ENCODE data around the gene SASH3.
A peak's percentile ranks its signal among the peaks of the same experiment; 100 is the strongest.

The SASH3 gene

GRCh38 chrX:129800186-129800585, 20.4 kb downstream of the SASH3 start:
- Histone ChIP-seq H3K27ac (ENCODE audit: low read depth, low read length) (no peak overlapping the region), H3K9me3 (ENCODE audit: control insufficient read depth in 5 of 5, low read length in 5 of 5) (no peaks in the 10 kb centered on the region), H3K9ac (ENCODE audit: low read length in 5 of 5) (no peak overlapping the region), H3K36me3 (ENCODE audit: control insufficient read depth in 5 of 5, insufficient read depth in 5 of 5, low read length in 5 of 5) (peaks cover 0 to 4% (median 2%) of the 10 kb centered on the region in 5 donors), H3K27me3 (ENCODE audit: control insufficient read depth in 5 of 5, insufficient read depth in 4 of 5, low read length in 5 of 5) (peaks cover 0 to 6% (median 2%) of the 10 kb centered on the region in 5 donors), H3K4me3 (ENCODE audit: low read depth in 1 of 5, low read length in 5 of 5) (no peak overlapping the region), H3K4me1 (ENCODE audit: control insufficient read depth in 5 of 5, insufficient read depth in 5 of 5, low read length in 5 of 5) (peaks cover 0 to 5% (median 0%) of the 10 kb centered on the region in 5 donors)

GRCh38 chrX:129802863-129803262, 23.1 kb downstream of the SASH3 start:
- Histone ChIP-seq H3K27ac (ENCODE audit: low read depth, low read length) (no peak overlapping the region), H3K36me3 (ENCODE audit: control insufficient read depth in 5 of 5, insufficient read depth in 5 of 5, low read length in 5 of 5) (peaks cover 0 to 16% (median 13%) of the 10 kb centered on the region in 5 donors), H3K4me3 (ENCODE audit: low read depth in 1 of 5, low read length in 5 of 5) (no peak overlapping the region), H3K4me1 (ENCODE audit: control insufficient read depth in 5 of 5, insufficient read depth in 5 of 5, low read length in 5 of 5) (peaks cover 0 to 5% (median 0%) of the 10 kb centered on the region in 5 donors), H3K9ac (ENCODE audit: low read length in 5 of 5) (no peak overlapping the region), H3K27me3 (ENCODE audit: control insufficient read depth in 5 of 5, insufficient read depth in 4 of 5, low read length in 5 of 5) (peaks cover 0 to 3% (median 2%) of the 10 kb centered on the region in 5 donors), H3K9me3 (ENCODE audit: control insufficient read depth in 5 of 5, low read length in 5 of 5) (no peaks in the 10 kb centered on the region)

- no peak overlapping the region for H3K27ac ChIP-seq (ENCODE audit: low read depth, low read length)
- peaks cover 0 to 2% (median 0%) of the 10 kb centered on the region in 5 donors for H3K27me3 ChIP-seq (ENCODE audit: control insufficient read depth in 5 of 5, insufficient read depth in 4 of 5, low read length in 5 of 5)
- H3K4me3 ChIP-seq (ENCODE audit: low read depth in 1 of 5, low read length in 5 of 5): no peak overlapping the region
- peaks cover 0 to 15% (median 5%) of the 10 kb centered on the region in 5 donors for H3K4me1 ChIP-seq (ENCODE audit: control insufficient read depth in 5 of 5, insufficient read depth in 5 of 5, low read length in 5 of 5)
- peaks cover 0 to 6% (median 0%) of the 10 kb centered on the region in 5 donors for H3K9me3 ChIP-seq (ENCODE audit: control insufficient read depth in 5 of 5, low read length in 5 of 5)
- H3K36me3 ChIP-seq (ENCODE audit: control insufficient read depth in 5 of 5, insufficient read depth in 5 of 5, low read length in 5 of 5): peaks cover 0 to 17% (median 13%) of the 10 kb centered on the region in 5 donors
- no peak overlapping the region for H3K9ac ChIP-seq (ENCODE audit: low read length in 5 of 5)
Observed at GRCh38 chrX:129804806-129805205, 25.1 kb downstream of the SASH3 start.

GRCh38 chrX:129808158-129808828, 28.5 kb downstream of the SASH3 start:
- Histone ChIP-seq H3K36me3 (ENCODE audit: control insufficient read depth in 5 of 5, insufficient read depth in 5 of 5, low read length in 5 of 5) (peaks cover 0 to 30% (median 20%) of the 10 kb centered on the region in 5 donors), H3K9me3 (ENCODE audit: control insufficient read depth in 5 of 5, low read length in 5 of 5) (peaks cover 0 to 6% (median 0%) of the 10 kb centered on the region in 5 donors), H3K4me1 (ENCODE audit: control insufficient read depth in 5 of 5, insufficient read depth in 5 of 5, low read length in 5 of 5) (peaks cover 0 to 11% (median 6%) of the 10 kb centered on the region in 5 donors), H3K27ac (ENCODE audit: low read depth, low read length) (no peak overlapping the region), H3K27me3 (ENCODE audit: control insufficient read depth in 5 of 5, insufficient read depth in 4 of 5, low read length in 5 of 5) (peaks cover 0 to 2% (median 0%) of the 10 kb centered on the region in 5 donors), H3K4me3 (ENCODE audit: low read depth in 1 of 5, low read length in 5 of 5) (no peak overlapping the region), H3K9ac (ENCODE audit: low read length in 5 of 5) (peak overlapping the region in 1 of 5 donors; percentile 42)

GRCh38 chrX:129808829-129809796, 29.4 kb downstream of the SASH3 start:
- Histone ChIP-seq H3K9ac (ENCODE audit: low read length in 5 of 5) (no peak overlapping the region), H3K27me3 (ENCODE audit: control insufficient read depth in 5 of 5, insufficient read depth in 4 of 5, low read length in 5 of 5) (no peaks in the 10 kb centered on the region), H3K27ac (ENCODE audit: low read depth, low read length) (no peak overlapping the region), H3K36me3 (ENCODE audit: control insufficient read depth in 5 of 5, insufficient read depth in 5 of 5, low read length in 5 of 5) (peaks cover 0 to 30% (median 20%) of the 10 kb centered on the region in 5 donors), H3K9me3 (ENCODE audit: control insufficient read depth in 5 of 5, low read length in 5 of 5) (peaks cover 0 to 6% (median 0%) of the 10 kb centered on the region in 5 donors), H3K4me1 (ENCODE audit: control insufficient read depth in 5 of 5, insufficient read depth in 5 of 5, low read length in 5 of 5) (peaks cover 0 to 14% (median 6%) of the 10 kb centered on the region in 5 donors), H3K4me3 (ENCODE audit: low read depth in 1 of 5, low read length in 5 of 5) (no peak overlapping the region)

- H3K4me3 ChIP-seq (ENCODE audit: low read depth in 1 of 5, low read length in 5 of 5): no peak overlapping the region
- H3K36me3 ChIP-seq (ENCODE audit: control insufficient read depth in 5 of 5, insufficient read depth in 5 of 5, low read length in 5 of 5): peaks cover 0 to 16% (median 7%) of the 10 kb centered on the region in 5 donors
- H3K9ac ChIP-seq (ENCODE audit: low read length in 5 of 5): no peak overlapping the region
- peaks cover 0 to 2% (median 0%) of the 10 kb centered on the region in 5 donors for H3K27me3 ChIP-seq (ENCODE audit: control insufficient read depth in 5 of 5, insufficient read depth in 4 of 5, low read length in 5 of 5)
- peaks cover 0 to 10% (median 3%) of the 10 kb centered on the region in 5 donors for H3K4me1 ChIP-seq (ENCODE audit: control insufficient read depth in 5 of 5, insufficient read depth in 5 of 5, low read length in 5 of 5)
- H3K9me3 ChIP-seq (ENCODE audit: control insufficient read depth in 5 of 5, low read length in 5 of 5): peaks cover 0 to 10% (median 0%) of the 10 kb centered on the region in 5 donors
- peak overlapping the region; percentile 47 for H3K27ac ChIP-seq (ENCODE audit: low read depth, low read length)
Observed at GRCh38 chrX:129813662-129814368, 34.1 kb downstream of the SASH3 start.

GRCh38 chrX:129818123-129818522, 38.4 kb downstream of the SASH3 start:
- Histone ChIP-seq H3K27ac (ENCODE audit: low read depth, low read length) (no peak overlapping the region), H3K27me3 (ENCODE audit: control insufficient read depth in 5 of 5, insufficient read depth in 4 of 5, low read length in 5 of 5) (peaks cover 0 to 2% (median 0%) of the 10 kb centered on the region in 5 donors), H3K9me3 (ENCODE audit: control insufficient read depth in 5 of 5, low read length in 5 of 5) (peaks cover 0 to 5% (median 0%) of the 10 kb centered on the region in 5 donors), H3K9ac (ENCODE audit: low read length in 5 of 5) (no peak overlapping the region), H3K36me3 (ENCODE audit: control insufficient read depth in 5 of 5, insufficient read depth in 5 of 5, low read length in 5 of 5) (no peaks in the 10 kb centered on the region), H3K4me3 (ENCODE audit: low read depth in 1 of 5, low read length in 5 of 5) (no peak overlapping the region), H3K4me1 (ENCODE audit: control insufficient read depth in 5 of 5, insufficient read depth in 5 of 5, low read length in 5 of 5) (peaks cover 0 to 10% (median 0%) of the 10 kb centered on the region in 5 donors)

GRCh38 chrX:129823115-129823514, 43.4 kb downstream of the SASH3 start:
- H3K27ac ChIP-seq (ENCODE audit: low read depth, low read length): no peak overlapping the region
- H3K4me3 ChIP-seq (ENCODE audit: low read depth in 1 of 5, low read length in 5 of 5): no peak overlapping the region
- H3K9ac ChIP-seq (ENCODE audit: low read length in 5 of 5): no peak overlapping the region
- peaks cover 0 to 7% (median 0%) of the 10 kb centered on the region in 5 donors for H3K36me3 ChIP-seq (ENCODE audit: control insufficient read depth in 5 of 5, insufficient read depth in 5 of 5, low read length in 5 of 5)
- peaks cover 0 to 2% (median 0%) of the 10 kb centered on the region in 5 donors for H3K4me1 ChIP-seq (ENCODE audit: control insufficient read depth in 5 of 5, insufficient read depth in 5 of 5, low read length in 5 of 5)
- H3K27me3 ChIP-seq (ENCODE audit: control insufficient read depth in 5 of 5, insufficient read depth in 4 of 5, low read length in 5 of 5): peaks cover 0 to 6% (median 0%) of the 10 kb centered on the region in 5 donors
- peaks cover 0 to under 1% (median 0%) of the 10 kb centered on the region in 5 donors for H3K9me3 ChIP-seq (ENCODE audit: control insufficient read depth in 5 of 5, low read length in 5 of 5)

- Histone ChIP-seq H3K9ac (ENCODE audit: low read length in 5 of 5) (no peak overlapping the region), H3K9me3 (ENCODE audit: control insufficient read depth in 5 of 5, low read length in 5 of 5) (no peaks in the 10 kb centered on the region), H3K27ac (ENCODE audit: low read depth, low read length) (no peak overlapping the region), H3K4me3 (ENCODE audit: low read depth in 1 of 5, low read length in 5 of 5) (no peak overlapping the region), H3K36me3 (ENCODE audit: control insufficient read depth in 5 of 5, insufficient read depth in 5 of 5, low read length in 5 of 5) (peaks cover 0 to 7% (median 0%) of the 10 kb centered on the region in 5 donors), H3K27me3 (ENCODE audit: control insufficient read depth in 5 of 5, insufficient read depth in 4 of 5, low read length in 5 of 5) (peaks cover 0 to 6% (median 0%) of the 10 kb centered on the region in 5 donors), H3K4me1 (ENCODE audit: control insufficient read depth in 5 of 5, insufficient read depth in 5 of 5, low read length in 5 of 5) (peaks cover 0 to 2% (median 0%) of the 10 kb centered on the region in 5 donors)
Observed at GRCh38 chrX:129823522-129823921, 43.8 kb downstream of the SASH3 start.

Measured in subcutaneous abdominal adipose tissue (tissue), 5 donors.